ENCODE results near the gene CCDC167. TPM values are rescaled to one million over a fixed set of nuclear protein-coding genes. Genes with fewer than 3 reads are reported as not detected.

CCDC167 gene
- total and polyA plus RNA-seq, 4 donors: 16.6 to 57.2 (median 51.1) TPM

- Histone ChIP-seq H3K27me3 (ENCODE audit: control insufficient read depth, insufficient read depth, low read length) (no peaks in the 10 kb centered on the region), H3K27ac (ENCODE audit: low read depth, low read length) (no peak overlapping the region), H3K9me3 (ENCODE audit: control insufficient read depth, insufficient read depth, low read length) (no peaks in the 10 kb centered on the region), H3K4me1 (ENCODE audit: control insufficient read depth, insufficient read depth, low read length) (peaks cover 3% of the 10 kb centered on the region), H3K4me3 (ENCODE audit: low read depth, low read length) (no peak overlapping the region), H3K36me3 (ENCODE audit: control insufficient read depth, insufficient read depth, low read length) (no peaks in the 10 kb centered on the region)
- 100% methylated on average over 2 of the region's 3 CpGs for WGBS (ENCODE audit: insufficient coverage)
- DNase-seq (ENCODE audit: low read depth in 4 of 6, low spot score in 6 of 6): no peak
These were observed 23.1 kb upstream of the CCDC167 start for GRCh38 chr6:37522836-37523235.

DNA sequence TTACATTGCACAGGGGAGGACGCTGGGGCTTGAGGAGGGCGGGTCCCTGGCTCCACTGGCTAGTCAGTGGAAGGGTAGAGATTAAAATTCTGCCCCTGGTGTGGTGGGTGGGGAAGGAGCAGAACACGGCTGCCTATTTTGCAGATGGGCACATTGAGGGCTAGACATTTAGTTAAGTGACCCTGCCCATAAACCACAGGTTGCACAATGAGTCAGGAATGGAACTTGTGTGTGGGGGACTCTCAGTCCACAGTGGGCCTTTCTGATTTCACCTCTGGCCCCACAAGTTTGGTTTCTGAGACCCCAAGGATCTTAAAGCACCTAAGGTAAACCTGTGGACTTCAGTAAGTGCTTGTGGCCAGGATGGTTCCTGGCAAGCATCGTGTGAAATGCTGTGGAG, 22.0 kb upstream of the CCDC167 start:
- 96% methylated on average over 4 of the region's 4 CpGs for WGBS (ENCODE audit: insufficient coverage)
- Histone ChIP-seq H3K36me3 (ENCODE audit: control insufficient read depth, insufficient read depth, low read length) (no peaks in the 10 kb centered on the region), H3K27me3 (ENCODE audit: control insufficient read depth, insufficient read depth, low read length) (no peaks in the 10 kb centered on the region), H3K4me3 (ENCODE audit: low read depth, low read length) (no peak overlapping the region), H3K27ac (ENCODE audit: low read depth, low read length) (no peak overlapping the region), H3K4me1 (ENCODE audit: control insufficient read depth, insufficient read depth, low read length) (peaks cover 14% of the 10 kb centered on the region), H3K9me3 (ENCODE audit: control insufficient read depth, insufficient read depth, low read length) (no peaks in the 10 kb centered on the region)
- no peak for DNase-seq (ENCODE audit: low read depth in 4 of 6, low spot score in 6 of 6)

- no peaks in the 10 kb centered on the region for H3K36me3 ChIP-seq (ENCODE audit: control insufficient read depth, insufficient read depth, low read length)
- 76% methylated on average over 6 of the region's 6 CpGs for WGBS (ENCODE audit: insufficient coverage)
- no peaks in the 10 kb centered on the region for H3K27me3 ChIP-seq (ENCODE audit: control insufficient read depth, insufficient read depth, low read length)
These were observed 21.2 kb upstream of the CCDC167 start for GRCh38 chr6:37520926-37521325.

GRCh38 chr6:37519461-37519860, 19.8 kb upstream of the CCDC167 start:
- Histone ChIP-seq H3K4me1 (ENCODE audit: control insufficient read depth, insufficient read depth, low read length) (peaks cover 36% of the 10 kb centered on the region), H3K9me3 (ENCODE audit: control insufficient read depth, insufficient read depth, low read length) (no peaks in the 10 kb centered on the region), H3K27ac (ENCODE audit: low read depth, low read length) (no peak overlapping the region), H3K27me3 (ENCODE audit: control insufficient read depth, insufficient read depth, low read length) (no peaks in the 10 kb centered on the region), H3K36me3 (ENCODE audit: control insufficient read depth, insufficient read depth, low read length) (no peaks in the 10 kb centered on the region), H3K4me3 (ENCODE audit: low read depth, low read length) (no peak overlapping the region)
- WGBS (ENCODE audit: insufficient coverage): 100% methylated on average over 1 of the region's 5 CpGs
- no peak for DNase-seq (ENCODE audit: low read depth in 4 of 6, low spot score in 6 of 6)

More at GRCh38 chr6:37520926-37521325, 21.2 kb upstream of the CCDC167 start:
- Histone ChIP-seq H3K4me3 (ENCODE audit: low read depth, low read length) (no peak overlapping the region), H3K4me1 (ENCODE audit: control insufficient read depth, insufficient read depth, low read length) (peaks cover 21% of the 10 kb centered on the region), H3K9me3 (ENCODE audit: control insufficient read depth, insufficient read depth, low read length) (no peaks in the 10 kb centered on the region), H3K27ac (ENCODE audit: low read depth, low read length) (no peak overlapping the region)
- peak in 1 of 6 donors; percentile 42 for DNase-seq (ENCODE audit: low read depth in 4 of 6, low spot score in 6 of 6)

DNA sequence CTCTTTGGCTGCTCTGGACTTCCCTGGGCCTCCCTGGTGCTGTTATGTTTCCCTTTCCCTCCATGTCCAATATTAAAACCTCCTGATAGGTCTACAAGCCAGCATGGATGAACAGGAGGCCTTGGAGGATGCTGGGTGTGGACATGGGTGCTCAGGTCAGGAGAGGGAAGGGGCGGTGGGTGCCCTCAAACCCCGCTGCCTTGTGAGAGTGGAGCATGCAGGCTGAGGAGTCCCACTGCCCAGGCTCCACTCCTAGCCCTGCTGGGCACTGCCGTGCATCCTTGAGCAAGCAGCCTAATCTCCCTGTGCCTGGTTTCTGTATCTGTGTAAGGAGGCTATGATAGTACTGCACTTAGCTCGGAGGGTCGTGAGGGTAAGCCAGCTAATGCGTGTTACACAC, 18.4 kb upstream of the CCDC167 start:
- Histone ChIP-seq H3K27ac (ENCODE audit: low read depth, low read length) (no peak overlapping the region), H3K36me3 (ENCODE audit: control insufficient read depth, insufficient read depth, low read length) (no peaks in the 10 kb centered on the region), H3K4me1 (ENCODE audit: control insufficient read depth, insufficient read depth, low read length) (peaks cover 48% of the 10 kb centered on the region), H3K4me3 (ENCODE audit: low read depth, low read length) (no peak overlapping the region), H3K27me3 (ENCODE audit: control insufficient read depth, insufficient read depth, low read length) (peaks cover 6% of the 10 kb centered on the region), H3K9me3 (ENCODE audit: control insufficient read depth, insufficient read depth, low read length) (no peaks in the 10 kb centered on the region)
- DNase-seq (ENCODE audit: low read depth in 4 of 6, low spot score in 6 of 6): no peak
- 76% methylated on average over 5 of the region's 6 CpGs for WGBS (ENCODE audit: insufficient coverage)

- peaks cover 55% of the 10 kb centered on the region for H3K4me1 ChIP-seq (ENCODE audit: control insufficient read depth, insufficient read depth, low read length)
- peaks cover 11% of the 10 kb centered on the region for H3K27me3 ChIP-seq (ENCODE audit: control insufficient read depth, insufficient read depth, low read length)
- WGBS (ENCODE audit: insufficient coverage): 48% methylated on average over 8 of the region's 11 CpGs
- no peaks in the 10 kb centered on the region for H3K36me3 ChIP-seq (ENCODE audit: control insufficient read depth, insufficient read depth, low read length)
- no peak overlapping the region for H3K4me3 ChIP-seq (ENCODE audit: low read depth, low read length)
- H3K27ac ChIP-seq (ENCODE audit: low read depth, low read length): peak overlapping the region; percentile 88
- H3K9me3 ChIP-seq (ENCODE audit: control insufficient read depth, insufficient read depth, low read length): no peaks in the 10 kb centered on the region
- DNase-seq (ENCODE audit: low read depth in 4 of 6, low spot score in 6 of 6): peak in 2 of 6 donors; percentile 62 to 92
These were observed 17.7 kb upstream of the CCDC167 start for GRCh38 chr6:37517411-37517812.

DNA sequence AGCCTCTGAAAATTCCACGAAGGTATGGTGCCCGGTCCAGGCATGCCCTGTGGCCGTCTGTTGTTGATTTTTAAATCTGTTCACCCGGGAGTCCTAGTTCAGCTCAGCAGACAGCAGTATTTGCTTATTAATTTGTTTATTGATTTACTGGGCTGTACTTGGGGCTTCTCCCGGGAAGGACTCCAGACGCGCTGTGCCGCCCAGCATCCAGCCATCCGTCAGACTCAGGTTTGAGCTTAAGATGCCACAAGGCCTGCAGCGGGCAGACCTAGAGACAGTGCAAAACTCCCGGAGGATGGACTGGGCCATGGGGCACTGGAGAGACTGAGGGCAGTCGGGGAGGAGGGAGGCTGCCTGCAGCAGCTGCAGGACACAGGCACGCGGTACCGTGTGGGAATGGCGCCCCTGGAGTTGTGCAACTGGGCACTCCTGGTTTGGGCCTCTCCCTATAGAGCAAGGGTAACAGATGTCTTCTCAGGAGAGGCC, 17.3 kb upstream of the CCDC167 start:
- whole genome bisulfite sequencing (ENCODE audit: insufficient coverage): 33% methylated on average over 15 of the region's 16 CpGs
- H3K4me3 ChIP-seq (ENCODE audit: low read depth, low read length): no peak overlapping the region
- H3K27me3 ChIP-seq (ENCODE audit: control insufficient read depth, insufficient read depth, low read length): peaks cover 14% of the 10 kb centered on the region
- H3K27ac ChIP-seq (ENCODE audit: low read depth, low read length): peak overlapping the region; percentile 88
- H3K9me3 ChIP-seq (ENCODE audit: control insufficient read depth, insufficient read depth, low read length): no peaks in the 10 kb centered on the region
- H3K36me3 ChIP-seq (ENCODE audit: control insufficient read depth, insufficient read depth, low read length): no peaks in the 10 kb centered on the region
- peaks cover 59% of the 10 kb centered on the region for H3K4me1 ChIP-seq (ENCODE audit: control insufficient read depth, insufficient read depth, low read length)
- peak in 1 of 6 donors; percentile 46 for DNase-seq (ENCODE audit: low read depth in 4 of 6, low spot score in 6 of 6)

DNA sequence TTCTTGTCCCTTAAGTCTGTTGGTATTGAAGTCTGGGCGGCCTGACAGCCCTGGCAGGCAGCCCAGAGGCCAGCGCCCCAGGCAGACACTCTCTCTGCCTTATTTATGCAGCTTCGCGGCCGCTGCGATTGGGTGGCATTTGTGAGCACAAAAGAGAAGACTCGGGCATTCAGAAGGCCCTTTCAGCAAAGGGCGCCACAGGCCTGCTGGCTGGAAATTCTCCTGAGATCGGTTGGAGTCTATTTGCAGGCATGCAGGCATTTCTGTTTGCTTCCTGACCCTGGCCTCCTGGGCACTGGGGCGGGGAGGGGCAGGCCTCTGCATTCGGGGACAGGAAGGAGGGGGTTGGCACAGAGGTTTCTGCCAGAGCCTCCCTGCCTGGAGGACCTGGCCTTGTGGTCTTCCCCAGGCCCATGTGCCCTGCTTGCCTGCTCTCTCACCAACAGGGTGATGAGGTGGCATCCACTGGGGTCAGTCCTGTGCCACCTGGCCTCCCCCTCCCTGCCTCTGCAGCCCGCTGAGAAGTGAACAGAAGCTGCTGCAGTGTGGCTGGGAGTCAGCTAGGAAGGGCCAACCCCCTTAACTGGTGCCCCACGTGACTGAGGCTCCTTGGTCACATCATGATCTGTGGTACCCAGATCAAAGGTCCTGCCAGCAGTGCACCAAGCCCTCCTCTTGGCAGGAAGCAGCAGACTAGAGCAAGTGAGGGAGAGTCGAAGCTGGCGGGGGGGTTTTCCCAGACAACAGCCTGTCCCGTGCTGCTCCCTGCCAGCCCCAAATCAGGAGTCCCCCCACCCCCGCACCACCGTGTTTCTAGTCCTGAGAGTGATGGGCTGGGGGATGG, 16.6 kb upstream of the CCDC167 start:
- no peak overlapping the region for H3K4me3 ChIP-seq (ENCODE audit: low read depth, low read length)
- 10% methylated on average over 13 of the region's 18 CpGs for WGBS (ENCODE audit: insufficient coverage)
- no peaks in the 10 kb centered on the region for H3K9me3 ChIP-seq (ENCODE audit: control insufficient read depth, insufficient read depth, low read length)
- H3K27me3 ChIP-seq (ENCODE audit: control insufficient read depth, insufficient read depth, low read length): peaks cover 18% of the 10 kb centered on the region
- H3K27ac ChIP-seq (ENCODE audit: low read depth, low read length): peak overlapping the region; percentile 88
- peak in 4 of 6 donors; percentile 67 to 92 (median 83) for DNase-seq (ENCODE audit: low read depth in 4 of 6, low spot score in 6 of 6)
- H3K36me3 ChIP-seq (ENCODE audit: control insufficient read depth, insufficient read depth, low read length): no peaks in the 10 kb centered on the region
- H3K4me1 ChIP-seq (ENCODE audit: control insufficient read depth, insufficient read depth, low read length): peaks cover 66% of the 10 kb centered on the region

GRCh38 chr6:37515712-37516075, 16.0 kb upstream of the CCDC167 start:
- Histone ChIP-seq H3K27me3 (ENCODE audit: control insufficient read depth, insufficient read depth, low read length) (peaks cover 21% of the 10 kb centered on the region), H3K36me3 (ENCODE audit: control insufficient read depth, insufficient read depth, low read length) (no peaks in the 10 kb centered on the region), H3K27ac (ENCODE audit: low read depth, low read length) (peak overlapping the region; percentile 88), H3K4me1 (ENCODE audit: control insufficient read depth, insufficient read depth, low read length) (peaks cover 67% of the 10 kb centered on the region), H3K4me3 (ENCODE audit: low read depth, low read length) (no peak overlapping the region), H3K9me3 (ENCODE audit: control insufficient read depth, insufficient read depth, low read length) (no peaks in the 10 kb centered on the region)
- DNase-seq (ENCODE audit: low read depth in 4 of 6, low spot score in 6 of 6): peak in 1 of 6 donors; percentile 58
- WGBS (ENCODE audit: insufficient coverage): 47% methylated on average over 9 of the region's 9 CpGs

DNA sequence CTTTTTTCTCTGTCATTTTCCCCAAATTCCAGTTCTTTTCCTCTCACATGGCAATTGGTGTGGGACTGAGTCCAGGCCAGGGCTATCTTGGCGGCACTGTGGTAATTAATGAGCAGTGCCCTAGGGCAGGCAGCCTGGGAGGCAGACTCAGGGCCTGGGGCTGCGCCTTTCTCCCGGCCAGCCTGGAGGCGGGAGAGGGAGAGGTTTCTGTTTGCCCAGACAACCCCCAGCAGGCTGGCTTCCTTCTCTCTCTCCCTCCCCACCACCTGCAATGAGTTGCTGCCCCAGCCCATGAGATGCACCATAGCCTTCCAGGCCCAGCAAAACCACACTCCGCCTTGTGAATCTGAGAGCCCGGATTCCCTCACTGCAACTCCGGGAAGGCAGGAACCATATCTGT, 15.1 kb upstream of the CCDC167 start:
- Histone ChIP-seq H3K9me3 (ENCODE audit: control insufficient read depth, insufficient read depth, low read length) (no peaks in the 10 kb centered on the region), H3K4me3 (ENCODE audit: low read depth, low read length) (no peak overlapping the region), H3K4me1 (ENCODE audit: control insufficient read depth, insufficient read depth, low read length) (peaks cover 67% of the 10 kb centered on the region), H3K36me3 (ENCODE audit: control insufficient read depth, insufficient read depth, low read length) (no peaks in the 10 kb centered on the region), H3K27ac (ENCODE audit: low read depth, low read length) (no peak overlapping the region), H3K27me3 (ENCODE audit: control insufficient read depth, insufficient read depth, low read length) (peaks cover 21% of the 10 kb centered on the region)
- WGBS (ENCODE audit: insufficient coverage): 54% methylated on average over 6 of the region's 7 CpGs
- peak in 2 of 6 donors; percentile 39 to 65 for DNase-seq (ENCODE audit: low read depth in 4 of 6, low spot score in 6 of 6)
